GM20000 (cell line): Measurements from ENCODE around the gene CCDC158.
"Not testable (repeated sequence)": the region's sequence is repeated elsewhere in the genome, so short reads cannot be mapped to it uniquely, and the experiment has no call there.

Experiments used
- DNase-seq: peaks from one replicate; pipeline ENCODE4 v3.0.0; 2012; ENCODE audit warnings: low spot score
- CTCF ChIP-seq: IDR thresholded peaks from 2 replicates; pipeline ENCODE4 v1.5.1; 2012; ENCODE audit warnings: mild to moderate bottlenecking, control low read depth; ENCODE audit errors: extremely low read depth, missing control alignments

Gene CCDC158

GRCh38 chr4:76366737-76367136, 54.2 kb downstream of the CCDC158 start:
- no peak for TF ChIP-seq CTCF
- DNase-seq, result no peak

- DNase-seq, result no peak
- TF ChIP-seq CTCF, result no peak
These were observed 55.3 kb downstream of the CCDC158 start for GRCh38 chr4:76365636-76366035.

GRCh38 chr4:76364763-76365162, 56.2 kb downstream of the CCDC158 start:
- DNase-seq, result no peak
- TF ChIP-seq CTCF, result no peak

GRCh38 chr4:76363556-76364290, 57.2 kb downstream of the CCDC158 start:
- no peak for TF ChIP-seq CTCF
- no peak for DNase-seq

GRCh38 chr4:76361689-76362412, 59.1 kb downstream of the CCDC158 start:
- no peak for TF ChIP-seq CTCF

GRCh38 chr4:76359881-76360466, 61.0 kb downstream of the CCDC158 start:
- DNase-seq, result not testable (repeated sequence)

More at GRCh38 chr4:76361689-76362412, 59.1 kb downstream of the CCDC158 start:
- DNase-seq, result no peak

- no peak for DNase-seq
These were observed 63.0 kb downstream of the CCDC158 start for GRCh38 chr4:76357981-76358380.

More at GRCh38 chr4:76357981-76358380, 63.0 kb downstream of the CCDC158 start:
- no peak for TF ChIP-seq CTCF
